ENCODE measurements around the gene CHSY3.

DNA sequence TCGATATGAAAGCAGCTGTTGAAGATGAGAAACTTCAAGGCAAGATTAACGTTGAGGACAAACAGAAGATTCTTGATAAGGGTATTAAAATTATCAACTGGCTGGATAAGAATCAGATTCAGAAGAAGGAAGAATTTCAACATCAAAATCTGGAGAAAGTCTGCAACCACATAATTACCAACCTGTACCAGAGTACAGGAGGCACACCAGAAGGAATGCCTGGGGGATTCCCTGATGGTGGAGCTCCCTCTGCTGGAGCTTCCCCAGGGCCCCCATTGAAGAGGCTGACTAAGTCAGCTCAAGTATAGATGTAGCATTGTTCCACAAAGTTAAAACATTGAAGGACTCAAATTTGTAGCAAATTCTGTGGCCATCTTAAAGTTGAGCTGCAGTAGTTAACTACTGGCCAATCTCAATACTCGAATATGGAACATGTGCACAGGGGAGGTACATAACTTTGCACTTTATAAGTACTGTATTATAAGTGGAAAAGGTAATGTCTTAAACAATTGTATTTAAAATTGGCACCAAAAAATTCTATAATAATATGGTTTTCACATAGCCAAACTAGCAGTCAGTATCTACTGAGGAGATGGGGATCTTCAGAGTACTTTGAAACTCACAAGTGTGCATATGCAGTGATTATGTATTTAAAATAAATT is 237.5 kb downstream of the CHSY3 start:
- TF ChIP-seq, protein P1, sequence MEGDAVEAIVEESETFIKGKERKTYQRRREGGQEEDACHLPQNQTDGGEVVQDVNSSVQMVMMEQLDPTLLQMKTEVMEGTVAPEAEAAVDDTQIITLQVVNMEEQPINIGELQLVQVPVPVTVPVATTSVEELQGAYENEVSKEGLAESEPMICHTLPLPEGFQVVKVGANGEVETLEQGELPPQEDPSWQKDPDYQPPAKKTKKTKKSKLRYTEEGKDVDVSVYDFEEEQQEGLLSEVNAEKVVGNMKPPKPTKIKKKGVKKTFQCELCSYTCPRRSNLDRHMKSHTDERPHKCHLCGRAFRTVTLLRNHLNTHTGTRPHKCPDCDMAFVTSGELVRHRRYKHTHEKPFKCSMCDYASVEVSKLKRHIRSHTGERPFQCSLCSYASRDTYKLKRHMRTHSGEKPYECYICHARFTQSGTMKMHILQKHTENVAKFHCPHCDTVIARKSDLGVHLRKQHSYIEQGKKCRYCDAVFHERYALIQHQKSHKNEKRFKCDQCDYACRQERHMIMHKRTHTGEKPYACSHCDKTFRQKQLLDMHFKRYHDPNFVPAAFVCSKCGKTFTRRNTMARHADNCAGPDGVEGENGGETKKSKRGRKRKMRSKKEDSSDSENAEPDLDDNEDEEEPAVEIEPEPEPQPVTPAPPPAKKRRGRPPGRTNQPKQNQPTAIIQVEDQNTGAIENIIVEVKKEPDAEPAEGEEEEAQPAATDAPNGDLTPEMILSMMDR (IDR thresholded peaks at IDR 0.05): no peak
- TF ChIP-seq POLR2AphosphoS5 (IDR thresholded peaks at IDR 0.05; ENCODE audit: insufficient read depth in 1 of 2, low read depth in 1 of 2): no peak
